Measurements from ENCODE around the gene GPR62. TPM values are rescaled to one million over a fixed set of nuclear protein-coding genes. Genes with fewer than 3 reads are reported as not detected.

Gene GPR62
- total and polyA plus RNA-seq, 9 of the 15 experiments (the other 6 are each of a cell fraction or from before 2014, with no cell fraction given) = not detected

GRCh38 chr3:51938780-51939425 is 16.3 kb upstream of the GPR62 start:
- Histone ChIP-seq H3K9me3 (replicated peaks; ENCODE audit: control insufficient read depth, insufficient read depth, low read depth, low read length) (no peaks in the 10 kb centered on the region), H3K9ac (ENCODE audit: insufficient read depth in 1 of 2, low read depth in 2 of 2, low read length in 2 of 2) (peak overlapping the region in 1 of 2 experiments; percentile 64; a peak in 1 of 4 replicates), H3K36me3 (ENCODE audit: control insufficient read depth, insufficient read depth, low read length) (peaks cover 66% of the 10 kb centered on the region; the same call in 2 of the 3 replicates), H3K4me1 (replicated peaks in 1 of 2; ENCODE audit: control insufficient read depth in 2 of 2, insufficient read depth in 2 of 2, low read length in 2 of 2) (peaks cover 19 to 30% of the 10 kb centered on the region in 2 experiments; a peak in 4 of 5 replicates), H3K9me1 (ENCODE audit: control insufficient read depth, insufficient read depth, low read length) (peaks cover 5% of the 10 kb centered on the region), H3K27me3 (ENCODE audit: control insufficient read depth in 2 of 2, insufficient read depth in 2 of 2, low read length in 2 of 2) (no peaks in the 10 kb centered on the region), H2AFZ (ENCODE audit: low read depth, low read length) (no peak overlapping the region), H3K4me3 (no peak overlapping the region), H4K20me1 (replicated peaks; ENCODE audit: control insufficient read depth, insufficient read depth, low read length) (no peaks in the 10 kb centered on the region), H3K4me2 (ENCODE audit: insufficient read depth, low read length) (no peak overlapping the region), H3K27ac (ENCODE audit: extremely low read depth, low read depth, low read length) (no peak overlapping the region; the same call in 2 of the 3 replicates), H3K79me2 (ENCODE audit: control insufficient read depth, insufficient read depth, low read length) (peaks cover 35% of the 10 kb centered on the region)
- ATAC-seq (no peak), FAIRE-seq (no peak), DNase-seq (ENCODE audit: extremely low read depth in 1 of 4, low spot score in 3 of 4) (no peak)
- in situ Hi-C loops (cut with MboI) = no loop called here
- TF ChIP-seq EP400 (IDR thresholded peaks at IDR 0.05) (no peak), SMARCC2 (IDR thresholded peaks at IDR 0.05; ENCODE audit: low read depth) (no peak), ARNT (IDR thresholded peaks at IDR 0.05) (no peak), ZNF384 (IDR thresholded peaks at IDR 0.05; ENCODE audit: low read depth, low read length) (no peak), FOXA3 (CRISPR knock-in tag; conservative IDR thresholded peaks at IDR 0.05 in 1 of 2, IDR thresholded peaks at IDR 0.05 in 1 of 2) (no peak), NR1H2 (CRISPR knock-in tag; IDR thresholded peaks at IDR 0.05) (no peak), NR2C2 (CRISPR knock-in tag; IDR thresholded peaks at IDR 0.05) (no peak), NR2C2 (tag; IDR thresholded peaks at IDR 0.05) (no peak), IRF2 (CRISPR knock-in tag; IDR thresholded peaks at IDR 0.05) (no peak), ZNF197 (CRISPR knock-in tag; IDR thresholded peaks at IDR 0.05; ENCODE audit: low read depth) (no peak), ZBTB43 (CRISPR knock-in tag; IDR thresholded peaks at IDR 0.05) (no peak), POLR2AphosphoS2 (IDR thresholded peaks at IDR 0.05; ENCODE audit: low read length) (no peak), OTX1 (CRISPR knock-in tag; IDR thresholded peaks at IDR 0.05) (no peak), POLR2A (conservative IDR thresholded peaks at IDR 0.05) (no peak), CHD2 (IDR thresholded peaks at IDR 0.05; ENCODE audit: low read depth, low read length) (no peak), PYGO2 (tag; IDR thresholded peaks at IDR 0.05) (no peak), HBP1 (CRISPR knock-in tag; IDR thresholded peaks at IDR 0.05) (no peak), ZNF436 (CRISPR knock-in tag; IDR thresholded peaks at IDR 0.05) (no peak), BRD4 (IDR thresholded peaks at IDR 0.05) (no peak), PHF8 (IDR thresholded peaks at IDR 0.05; ENCODE audit: borderline replicate concordance, low read length) (no peak)
- TF ChIP-seq, protein P1, sequence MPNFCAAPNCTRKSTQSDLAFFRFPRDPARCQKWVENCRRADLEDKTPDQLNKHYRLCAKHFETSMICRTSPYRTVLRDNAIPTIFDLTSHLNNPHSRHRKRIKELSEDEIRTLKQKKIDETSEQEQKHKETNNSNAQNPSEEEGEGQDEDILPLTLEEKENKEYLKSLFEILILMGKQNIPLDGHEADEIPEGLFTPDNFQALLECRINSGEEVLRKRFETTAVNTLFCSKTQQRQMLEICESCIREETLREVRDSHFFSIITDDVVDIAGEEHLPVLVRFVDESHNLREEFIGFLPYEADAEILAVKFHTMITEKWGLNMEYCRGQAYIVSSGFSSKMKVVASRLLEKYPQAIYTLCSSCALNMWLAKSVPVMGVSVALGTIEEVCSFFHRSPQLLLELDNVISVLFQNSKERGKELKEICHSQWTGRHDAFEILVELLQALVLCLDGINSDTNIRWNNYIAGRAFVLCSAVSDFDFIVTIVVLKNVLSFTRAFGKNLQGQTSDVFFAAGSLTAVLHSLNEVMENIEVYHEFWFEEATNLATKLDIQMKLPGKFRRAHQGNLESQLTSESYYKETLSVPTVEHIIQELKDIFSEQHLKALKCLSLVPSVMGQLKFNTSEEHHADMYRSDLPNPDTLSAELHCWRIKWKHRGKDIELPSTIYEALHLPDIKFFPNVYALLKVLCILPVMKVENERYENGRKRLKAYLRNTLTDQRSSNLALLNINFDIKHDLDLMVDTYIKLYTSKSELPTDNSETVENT (CRISPR knock-in tag; IDR thresholded peaks at IDR 0.05) = no peak
- POLR2A ChIA-PET = no interaction called here
- CTCF ChIA-PET (ENCODE audit: low intra/inter-chr PET ratio) = no interaction called here
- BruUV-seq (replicated peaks) = no TSS peak
- 87% methylated on average over 5 of the region's 9 CpGs for WGBS (ENCODE audit: insufficient coverage, low coverage, missing lambda C conversion rate)
- intact Hi-C loops (cut with micrococcal nuclease) = no loop called here

All from K562 (cell line).